GM12801 (cell line): ENCODE results near the gene CCNQ.

Experiments used
- TF ChIP-seq, protein P1 (sequence below): IDR thresholded peaks from one replicate; pipeline ENCODE4 v1.5.1; 2011; ENCODE audit warnings: control low read depth; ENCODE audit not compliant: insufficient read length; ENCODE audit errors: extremely low read depth

The CCNQ gene

DNA sequence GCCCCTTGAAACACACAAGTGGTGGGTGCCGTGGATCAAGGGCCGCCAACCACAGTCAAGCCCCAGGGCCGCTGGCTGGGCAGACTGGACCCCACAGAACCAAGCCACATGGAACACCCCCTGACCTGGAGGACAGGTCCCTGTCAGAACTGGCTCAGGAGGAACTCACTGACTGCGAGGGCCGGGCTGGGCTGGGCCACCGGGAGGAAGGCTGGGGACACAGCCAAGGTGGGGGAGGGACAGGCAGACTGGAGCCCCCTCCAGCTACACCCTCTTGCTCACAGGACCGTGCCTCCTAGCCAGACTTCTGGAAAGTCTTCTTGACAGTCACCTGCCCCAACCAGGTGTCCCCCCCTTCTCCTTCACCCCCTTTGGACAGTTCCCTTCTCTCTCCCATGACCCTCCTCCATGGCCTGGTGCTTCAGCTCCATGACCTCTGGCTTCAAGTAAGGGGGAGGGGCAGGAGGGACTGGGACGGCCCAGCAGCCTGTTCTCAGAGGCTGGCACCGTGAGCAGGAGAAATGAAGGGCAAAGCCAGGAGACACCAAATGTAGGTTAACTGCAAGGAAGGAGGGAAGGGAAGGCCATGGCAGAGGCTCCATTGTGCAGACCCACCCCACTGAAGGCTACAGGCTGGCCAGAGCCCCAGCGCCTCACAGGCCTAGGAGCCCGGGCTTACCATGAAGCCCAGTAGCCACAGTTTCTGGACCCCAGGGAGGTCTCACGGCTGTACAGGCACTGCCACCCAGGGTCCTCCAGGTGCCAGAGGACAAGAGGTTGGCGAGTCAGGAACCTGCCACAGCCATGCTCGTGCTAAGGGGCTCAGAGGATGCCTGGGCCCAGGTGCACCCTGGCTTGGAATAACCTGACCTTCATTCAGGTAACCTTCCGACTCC, 25.5 kb upstream of the CCNQ start:
- TF ChIP-seq, protein P1, sequence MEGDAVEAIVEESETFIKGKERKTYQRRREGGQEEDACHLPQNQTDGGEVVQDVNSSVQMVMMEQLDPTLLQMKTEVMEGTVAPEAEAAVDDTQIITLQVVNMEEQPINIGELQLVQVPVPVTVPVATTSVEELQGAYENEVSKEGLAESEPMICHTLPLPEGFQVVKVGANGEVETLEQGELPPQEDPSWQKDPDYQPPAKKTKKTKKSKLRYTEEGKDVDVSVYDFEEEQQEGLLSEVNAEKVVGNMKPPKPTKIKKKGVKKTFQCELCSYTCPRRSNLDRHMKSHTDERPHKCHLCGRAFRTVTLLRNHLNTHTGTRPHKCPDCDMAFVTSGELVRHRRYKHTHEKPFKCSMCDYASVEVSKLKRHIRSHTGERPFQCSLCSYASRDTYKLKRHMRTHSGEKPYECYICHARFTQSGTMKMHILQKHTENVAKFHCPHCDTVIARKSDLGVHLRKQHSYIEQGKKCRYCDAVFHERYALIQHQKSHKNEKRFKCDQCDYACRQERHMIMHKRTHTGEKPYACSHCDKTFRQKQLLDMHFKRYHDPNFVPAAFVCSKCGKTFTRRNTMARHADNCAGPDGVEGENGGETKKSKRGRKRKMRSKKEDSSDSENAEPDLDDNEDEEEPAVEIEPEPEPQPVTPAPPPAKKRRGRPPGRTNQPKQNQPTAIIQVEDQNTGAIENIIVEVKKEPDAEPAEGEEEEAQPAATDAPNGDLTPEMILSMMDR, result no peak

DNA sequence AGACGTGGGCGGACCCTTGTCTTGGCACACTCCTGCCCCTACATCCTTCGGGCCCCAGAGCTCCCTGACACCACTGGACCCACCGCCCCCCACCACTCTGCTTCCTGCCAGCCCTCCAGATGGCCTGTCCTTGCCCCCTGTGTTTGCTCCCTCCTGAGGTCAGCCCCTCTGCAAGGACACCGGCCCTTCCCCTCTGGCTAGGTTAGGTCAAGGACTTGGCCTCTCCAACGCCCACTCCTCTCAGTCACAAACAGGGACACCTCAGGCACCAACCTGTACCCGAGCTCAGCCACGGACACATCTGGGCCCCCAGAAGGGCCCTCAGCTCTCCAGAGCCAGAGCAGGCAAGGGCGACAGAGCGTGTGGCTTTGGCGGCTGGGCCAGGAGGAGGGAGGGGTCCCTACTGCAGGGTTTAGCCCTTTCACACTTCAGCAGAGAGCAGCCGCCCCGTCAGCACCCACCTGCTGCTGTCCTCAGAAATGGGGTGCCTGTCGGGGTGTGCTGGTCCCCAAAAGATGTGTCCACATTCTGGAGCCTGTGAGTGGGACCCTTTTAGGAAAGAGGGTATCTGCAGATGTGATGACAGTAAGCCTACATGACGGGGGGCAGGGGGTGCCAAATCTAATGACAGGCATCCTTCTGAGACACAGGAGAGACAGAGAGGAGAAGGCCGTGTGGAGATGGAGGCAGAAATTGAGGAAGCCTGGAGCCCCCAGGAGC, 24.5 kb upstream of the CCNQ start:
- TF ChIP-seq, protein P1, result no peak

DNA sequence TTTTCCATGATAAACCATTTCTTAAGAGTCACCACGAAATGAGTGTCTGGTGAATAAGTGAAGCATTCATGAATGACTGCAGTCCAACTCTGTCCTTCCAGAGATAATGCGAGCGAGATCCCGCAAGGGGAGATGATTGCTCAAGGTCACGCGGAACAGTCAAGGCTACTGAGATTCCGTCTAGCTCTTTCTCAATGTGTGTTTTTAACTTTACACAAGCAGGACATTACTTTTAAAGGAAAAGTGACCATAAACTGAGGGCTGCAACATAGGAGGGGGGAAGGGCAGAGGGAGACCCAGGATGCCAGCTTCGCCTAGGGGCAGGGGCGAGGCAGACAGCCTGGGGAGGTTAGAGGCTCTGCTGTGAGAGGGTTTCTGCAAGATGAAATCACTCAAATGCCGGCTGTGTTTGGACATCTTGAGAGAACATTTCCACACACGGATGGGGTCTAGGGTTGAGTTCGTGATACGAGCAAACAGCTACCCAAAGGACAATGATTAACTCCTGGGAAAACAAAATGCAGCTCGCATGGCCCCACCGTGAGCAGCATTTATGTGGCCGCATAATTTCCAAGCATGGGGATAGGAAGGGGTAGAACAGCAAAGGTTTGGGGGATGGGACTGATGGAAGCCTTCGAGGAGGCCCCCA, 23.8 kb upstream of the CCNQ start:
- TF ChIP-seq, protein P1, result no peak

DNA sequence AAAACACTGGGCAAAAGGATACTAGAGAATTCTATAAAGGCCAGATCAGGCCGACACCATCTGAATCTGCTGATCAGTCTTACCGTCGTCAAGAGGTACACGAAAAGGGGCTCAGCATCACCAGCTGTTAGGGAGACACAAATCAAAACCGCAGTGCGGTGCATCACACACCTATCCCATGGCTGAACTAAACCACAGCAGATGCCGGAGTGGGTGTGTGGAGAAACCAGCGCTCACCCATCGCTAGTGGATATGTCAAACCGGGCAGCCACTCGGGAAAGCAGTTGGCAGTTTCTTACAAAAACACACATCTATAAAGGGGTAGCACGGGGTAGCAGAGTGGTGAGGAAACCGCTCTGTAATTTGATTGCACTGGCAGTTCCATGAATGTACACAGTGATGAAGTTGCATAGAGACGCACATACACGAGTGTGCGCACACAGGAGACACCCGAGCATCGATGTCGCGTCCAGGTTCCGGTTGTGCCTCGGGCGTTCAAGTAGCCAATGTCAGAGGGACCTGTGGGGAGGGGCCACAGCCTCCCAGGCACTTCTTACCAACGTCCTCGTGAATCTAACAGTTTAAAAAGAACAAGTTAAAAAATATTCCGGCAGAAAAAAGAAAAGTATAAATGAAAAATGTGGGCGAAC, 23.1 kb upstream of the CCNQ start:
- TF ChIP-seq, protein P1, result no peak

DNA sequence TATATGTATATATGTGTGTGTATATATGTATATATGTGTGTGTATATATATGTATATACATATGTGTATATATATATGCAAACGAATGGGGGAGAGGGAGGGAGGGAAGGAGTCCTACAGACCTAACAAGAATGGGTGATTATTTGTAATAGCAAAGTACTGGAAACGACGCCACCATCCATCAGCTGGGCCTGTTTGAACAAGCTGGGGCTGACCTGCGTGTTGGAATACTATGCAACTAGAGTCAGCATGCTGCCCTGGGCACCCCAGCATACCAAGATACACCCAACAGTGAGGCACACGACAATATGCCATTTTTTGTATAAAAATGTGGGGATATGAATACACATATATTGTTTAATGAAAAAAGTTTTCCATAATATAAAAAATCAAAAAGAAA, 21.6 kb upstream of the CCNQ start:
- TF ChIP-seq, protein P1, result no peak

DNA sequence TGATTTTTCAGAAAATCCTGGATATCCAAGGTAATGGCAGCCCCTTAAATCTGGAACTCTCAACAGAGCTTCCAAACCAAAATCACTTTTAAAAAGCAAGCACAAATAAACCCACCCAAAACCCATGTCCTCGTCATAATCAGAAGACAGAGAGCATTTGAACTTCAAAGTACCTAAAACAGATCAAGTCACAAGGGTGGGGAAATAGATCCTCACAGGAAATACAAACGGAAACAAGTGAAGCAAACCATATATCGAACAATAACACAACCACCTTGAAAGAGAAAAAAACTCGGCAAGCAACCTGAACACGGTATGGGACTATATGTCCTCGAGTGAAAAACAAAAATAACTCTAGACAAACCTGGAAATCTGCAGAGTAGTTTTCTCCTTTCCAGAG, 15.9 kb upstream of the CCNQ start:
- TF ChIP-seq, protein P1, result no peak

DNA sequence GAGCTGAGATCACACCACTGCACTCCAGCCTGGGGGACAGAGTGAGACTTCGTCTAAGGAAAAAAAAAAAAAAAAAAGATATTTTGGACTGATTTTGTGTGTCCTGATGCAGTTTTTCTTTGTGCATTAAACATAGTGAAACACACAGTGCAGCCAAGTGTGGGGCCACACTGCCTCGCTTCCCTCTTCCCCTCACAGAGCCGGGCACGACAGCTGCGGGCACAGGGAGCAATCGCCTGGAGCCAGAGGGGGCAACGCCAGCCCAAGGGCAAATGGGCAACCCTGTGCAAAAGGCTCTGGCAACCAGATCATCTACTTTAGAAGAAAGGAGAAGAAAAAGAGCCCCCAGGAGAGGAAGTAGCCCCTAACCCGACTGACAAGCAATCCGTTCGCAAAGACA, 13.5 kb upstream of the CCNQ start:
- TF ChIP-seq, protein P1, result no peak
